GM12801 (cell line): ENCODE data around the gene GAPT.

Source experiments
- CTCF ChIP-seq: IDR thresholded peaks from one replicate; pipeline ENCODE4 v1.5.1; 2011; ENCODE audit warnings: control low read depth; ENCODE audit not compliant: insufficient read length; ENCODE audit errors: extremely low read depth

Gene GAPT

DNA sequence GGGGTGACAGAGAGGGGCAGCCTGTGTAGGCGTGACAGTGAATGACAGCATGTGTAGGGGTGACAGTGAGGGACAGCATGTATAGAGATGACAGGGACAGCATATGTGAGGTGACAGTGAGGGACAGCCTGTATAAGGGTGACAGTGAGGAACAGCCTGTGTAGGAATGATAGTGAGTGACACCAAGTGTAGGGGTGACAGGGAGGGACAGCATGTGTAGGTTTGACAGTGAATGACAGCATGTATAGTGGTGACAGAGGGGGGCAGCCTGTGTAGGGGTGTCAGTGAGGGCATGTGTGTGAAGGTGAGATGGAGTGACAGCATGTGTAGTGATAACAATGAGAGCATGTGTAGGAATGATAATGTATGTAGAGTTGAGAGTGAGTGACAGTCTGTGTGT, 8.7 kb upstream of the GAPT start:
- TF ChIP-seq CTCF: no peak

DNA sequence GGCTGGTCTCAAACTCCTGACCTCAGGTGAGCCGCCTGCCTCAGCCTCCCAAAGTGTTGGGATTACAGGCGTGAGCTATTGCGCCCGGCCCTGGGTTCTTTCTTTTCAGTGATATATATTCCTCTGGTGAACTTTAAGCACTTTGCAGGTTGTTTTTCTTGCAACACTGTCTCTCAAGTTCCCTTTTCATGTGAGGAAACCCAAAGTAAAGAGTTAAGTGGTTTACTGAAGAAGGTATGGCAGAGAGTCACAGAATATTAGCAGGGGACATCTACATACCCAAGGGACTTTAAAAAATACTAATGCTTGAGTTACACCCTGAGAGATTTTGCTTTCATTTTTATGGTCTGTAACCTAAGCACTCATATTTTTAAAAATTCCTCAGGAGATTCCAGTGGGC, 6.7 kb upstream of the GAPT start:
- TF ChIP-seq CTCF: no peak

DNA sequence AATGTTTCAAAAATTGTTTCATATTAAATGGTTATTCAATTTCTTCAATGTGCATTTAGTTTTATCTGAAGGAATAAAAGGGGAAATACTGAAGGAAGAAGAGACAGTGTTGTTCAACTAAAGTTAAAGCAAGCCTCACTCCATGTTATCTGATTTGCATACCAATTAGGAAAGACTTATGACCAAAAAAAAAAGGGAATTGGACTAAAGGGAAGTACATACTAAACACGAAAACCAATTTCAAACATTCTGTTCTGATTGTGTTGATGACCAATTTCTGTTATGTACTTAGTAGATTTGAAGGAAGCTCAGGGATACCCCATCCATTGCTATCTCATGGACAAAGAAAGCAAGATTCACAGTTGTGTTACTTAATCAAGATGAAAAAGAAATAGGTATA, 4.9 kb upstream of the GAPT start:
- TF ChIP-seq CTCF: no peak

DNA sequence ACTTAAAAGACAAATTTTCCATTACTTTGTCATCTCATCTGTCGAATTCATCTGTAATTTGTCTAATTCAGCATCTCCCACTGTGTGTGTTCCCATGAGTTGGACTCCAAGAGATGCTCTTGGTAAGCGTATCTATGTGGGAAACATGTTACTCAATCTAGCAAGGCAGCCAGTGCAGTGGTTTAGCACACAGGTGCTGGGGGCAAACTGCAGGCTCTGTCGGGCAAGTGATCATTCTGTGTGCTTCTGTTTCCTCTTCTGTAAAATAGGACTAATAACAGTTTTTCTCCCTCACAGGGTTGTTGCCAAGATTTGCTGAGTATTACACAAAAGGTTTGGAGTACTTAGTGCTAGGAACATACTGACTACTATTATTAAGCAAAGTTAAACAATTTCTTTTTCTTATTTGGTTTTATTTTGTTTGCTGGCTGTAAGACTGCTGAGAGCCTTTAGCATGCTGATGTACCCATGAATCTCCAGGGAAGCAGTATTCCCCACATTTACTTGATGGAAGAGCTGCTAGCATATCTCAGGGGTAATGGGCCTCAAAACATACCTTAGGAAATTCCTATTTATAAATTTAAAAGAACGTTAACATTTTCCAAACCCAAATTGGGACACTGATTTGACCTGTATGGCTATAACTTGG, 709 bp upstream of the GAPT start:
- TF ChIP-seq CTCF: no peak

- TF ChIP-seq CTCF: no peak
Measured at GRCh38 chr5:58493141-58493540, 1.9 kb downstream of the GAPT start.

DNA sequence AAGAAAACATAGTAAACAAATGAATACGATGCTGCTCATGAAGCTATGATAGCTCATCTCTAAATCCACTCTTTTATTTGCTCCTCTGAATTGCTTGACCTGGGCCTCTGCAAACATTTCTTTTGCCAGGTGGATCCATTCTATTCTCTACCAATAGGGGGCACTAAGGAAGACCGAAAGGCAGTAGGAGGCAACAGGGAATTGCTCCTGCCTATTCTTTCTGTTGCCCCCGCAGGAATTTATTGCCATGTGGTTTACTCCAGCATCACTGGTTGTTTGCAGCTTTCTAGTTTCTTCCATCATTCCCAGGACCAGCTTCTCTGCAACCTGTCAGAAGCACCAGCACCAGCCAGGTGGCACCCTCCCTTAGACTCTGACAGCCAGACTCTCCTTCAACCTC, 5.3 kb downstream of the GAPT start:
- TF ChIP-seq CTCF: no peak

GRCh38 chr5:58497386-58497785, 6.2 kb downstream of the GAPT start:
- TF ChIP-seq CTCF: no peak
